ENCODE measurements around the gene DSCAML1.
"Not testable (repeated sequence)": the region's sequence is repeated elsewhere in the genome, so short reads cannot be mapped to it uniquely, and the experiment has no call there.

Gene DSCAML1

DNA sequence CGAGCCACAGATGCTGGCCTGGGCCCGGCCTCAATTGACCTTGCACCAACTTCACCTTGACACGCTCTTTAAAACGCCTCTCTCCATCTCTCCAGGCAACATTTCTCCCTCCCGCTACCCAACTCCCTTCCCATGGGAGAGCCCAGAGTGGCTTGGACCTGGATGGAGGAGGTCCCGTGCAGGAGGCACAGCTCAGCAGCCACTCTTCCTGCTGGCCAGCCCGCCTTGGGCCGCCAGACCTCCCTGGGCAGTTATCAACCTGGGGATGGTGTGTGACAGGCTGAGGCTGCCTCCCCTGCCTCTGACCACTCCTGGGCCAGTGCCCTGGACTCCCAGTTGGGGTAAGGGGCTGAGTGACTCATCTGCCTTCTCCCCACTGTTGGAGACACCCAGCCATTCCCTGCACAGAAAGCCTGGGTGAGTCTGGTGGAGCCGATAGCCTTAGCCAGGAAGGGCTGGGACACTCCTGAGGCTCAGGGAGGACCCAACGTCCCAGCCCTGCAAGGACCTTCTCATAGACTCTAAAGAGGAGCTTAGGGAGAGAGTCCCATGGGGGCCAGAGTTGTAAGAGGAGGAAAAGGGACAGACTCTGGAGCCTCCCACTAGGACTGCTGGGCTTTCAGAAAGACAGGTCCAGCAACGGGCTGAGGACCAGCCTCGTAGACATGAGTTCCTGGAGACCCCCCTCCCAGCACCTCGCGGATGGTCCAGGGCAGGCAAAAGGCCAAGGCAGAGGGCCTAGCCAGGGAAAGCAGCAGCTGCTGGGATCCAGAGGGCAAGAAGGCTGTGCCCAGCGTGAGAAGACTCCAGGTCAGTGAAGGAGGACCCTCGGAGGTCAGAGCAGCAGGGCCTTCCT, 337.7 kb downstream of the DSCAML1 start:
- FAIRE-seq: no peak

DNA sequence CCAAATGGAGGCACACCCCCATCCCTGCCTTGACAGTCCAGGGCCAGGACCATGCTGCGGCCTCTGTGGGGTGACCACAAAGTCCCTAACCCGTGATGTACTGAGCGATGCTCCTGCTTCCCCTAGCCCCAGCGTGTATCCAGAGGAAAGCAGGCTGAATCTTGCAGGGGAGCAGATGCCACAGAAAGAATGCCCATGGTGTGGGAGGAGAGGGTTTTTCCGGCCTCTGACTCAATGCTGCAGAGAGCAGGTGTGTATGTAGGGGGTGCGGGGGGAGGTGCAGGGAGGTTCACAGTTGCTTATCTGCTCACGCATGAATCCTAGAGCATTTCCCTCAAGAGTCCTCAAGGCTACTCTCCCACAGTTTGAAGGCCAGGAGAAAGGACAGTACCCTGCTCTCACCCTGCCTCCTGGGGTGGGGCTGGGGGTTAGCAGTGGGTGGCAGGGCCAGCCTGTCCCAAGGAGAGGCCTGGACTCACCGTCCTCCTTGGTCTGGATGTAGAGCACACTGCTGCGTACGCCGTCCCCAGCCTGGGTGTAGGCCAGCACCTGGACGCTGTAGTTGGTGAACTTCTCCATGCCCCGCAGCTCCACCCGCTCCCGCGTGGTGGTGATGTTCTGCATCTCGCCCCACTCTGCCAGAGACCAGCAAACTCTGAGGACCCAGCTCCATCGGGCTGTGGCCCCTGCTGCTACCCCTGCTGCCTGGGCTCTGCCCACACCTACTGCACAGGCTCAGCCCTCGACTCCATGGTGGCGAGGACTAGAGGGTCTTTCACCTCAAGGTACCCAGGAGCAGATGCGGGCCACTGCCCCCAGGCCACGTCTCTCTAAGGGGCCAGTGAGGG, 338.5 kb downstream of the DSCAML1 start:
- FAIRE-seq: no peak

DNA sequence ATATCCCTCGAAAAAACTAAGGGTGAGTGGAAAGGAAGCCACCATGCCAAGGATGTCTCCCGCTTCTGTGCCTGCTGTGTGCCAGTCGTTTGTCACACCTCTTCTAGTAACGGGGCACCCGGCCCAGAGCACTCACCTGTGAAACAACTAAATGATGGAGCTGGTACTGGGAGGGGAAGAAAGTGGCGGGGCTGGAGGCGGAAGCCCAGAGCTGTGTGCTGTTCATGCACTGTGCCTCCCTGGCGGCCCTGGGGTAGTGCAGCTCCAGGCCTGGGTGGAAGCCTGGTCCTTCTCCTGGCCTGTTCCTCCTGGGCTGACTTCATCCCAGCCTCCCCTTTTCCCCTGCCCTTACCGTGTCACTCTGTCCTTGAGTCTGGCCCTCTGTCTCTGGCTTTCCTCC, 339.2 kb downstream of the DSCAML1 start:
- no peak for FAIRE-seq

DNA sequence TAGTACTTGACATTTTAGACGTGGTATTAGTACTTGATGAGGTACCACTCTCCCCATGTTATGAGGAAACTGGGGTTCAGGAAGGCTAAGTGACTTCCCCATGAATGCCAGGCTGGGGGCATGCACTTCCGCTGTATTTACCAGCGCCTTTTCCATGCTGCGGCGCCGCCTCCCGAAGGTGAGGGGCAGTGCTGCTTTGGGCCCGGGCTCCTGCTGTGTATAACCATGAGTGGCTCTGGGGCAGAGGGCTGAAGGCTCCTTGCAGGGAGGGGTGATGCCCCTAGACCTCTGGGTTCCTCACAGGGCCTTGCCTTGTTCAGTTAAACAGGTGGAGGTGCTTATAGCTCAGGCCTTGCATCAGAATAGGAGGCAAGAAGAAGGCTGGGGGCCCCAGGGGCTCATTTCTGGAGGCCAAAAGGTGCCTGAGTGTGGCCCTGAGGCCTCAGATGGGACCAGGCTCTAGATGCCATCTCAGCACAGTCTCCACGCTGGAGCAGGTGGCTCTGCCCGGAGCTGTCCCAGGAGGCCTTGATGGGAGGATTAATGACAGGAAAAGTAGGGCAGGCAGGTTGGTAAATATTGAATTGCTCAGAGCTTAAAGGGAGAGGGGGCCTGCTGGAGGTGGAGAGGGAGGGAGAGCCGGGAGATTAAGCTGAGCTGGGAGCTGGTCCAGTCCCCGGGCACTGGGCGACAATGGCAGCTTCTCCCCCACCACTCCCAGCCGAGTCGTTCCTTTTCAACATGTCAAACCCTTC, 339.8 kb downstream of the DSCAML1 start:
- no peak for FAIRE-seq

DNA sequence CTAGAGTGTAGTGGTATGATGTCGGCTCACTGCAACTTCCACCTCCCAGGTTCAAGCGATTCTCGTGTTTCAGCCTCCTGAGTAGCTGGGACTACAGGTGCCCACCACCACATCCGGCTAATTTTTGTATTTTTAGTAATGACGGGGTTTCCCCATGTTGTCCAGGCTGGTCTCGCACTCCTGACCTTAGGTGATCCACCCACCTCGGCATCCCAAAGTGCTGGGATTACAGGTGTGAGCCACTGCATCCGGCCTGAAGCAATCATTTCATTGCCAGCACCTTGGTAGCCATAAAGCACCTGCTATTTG, 340.3 kb downstream of the DSCAML1 start:
- not testable (repeated sequence) for FAIRE-seq

DNA sequence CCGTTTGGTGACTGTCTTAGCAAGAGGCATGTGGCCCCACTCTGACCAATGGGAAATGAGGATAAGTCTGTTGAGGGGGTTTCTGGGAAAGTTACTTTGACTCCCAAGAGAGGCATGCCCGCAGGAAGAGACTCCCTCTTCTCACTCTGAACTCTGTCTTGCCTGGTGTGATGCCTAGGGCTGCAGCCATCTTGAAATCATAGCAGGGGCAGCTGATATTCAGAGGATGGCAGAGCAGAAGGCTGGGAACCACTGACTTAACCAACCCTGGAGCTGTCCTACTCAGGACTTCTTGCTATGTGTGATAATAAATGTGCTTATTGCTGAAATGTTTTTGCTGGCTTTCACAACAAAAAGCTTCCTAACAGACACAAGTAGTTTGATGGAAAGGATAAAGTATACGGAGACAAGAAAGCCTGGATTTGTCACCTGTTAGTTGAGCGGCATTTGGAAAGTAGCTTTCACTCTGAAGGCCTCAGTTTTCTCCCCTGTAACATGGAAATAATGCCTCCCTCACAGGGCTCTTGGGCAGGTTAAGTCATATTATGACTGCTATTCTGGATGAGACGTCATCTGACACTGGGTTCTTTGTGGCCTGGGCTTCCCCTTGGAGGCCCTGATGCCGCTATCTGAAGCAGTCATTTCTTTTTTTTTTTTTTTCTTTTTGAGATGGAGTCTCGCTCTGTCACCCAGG, 340.8 kb downstream of the DSCAML1 start:
- no peak for FAIRE-seq

DNA sequence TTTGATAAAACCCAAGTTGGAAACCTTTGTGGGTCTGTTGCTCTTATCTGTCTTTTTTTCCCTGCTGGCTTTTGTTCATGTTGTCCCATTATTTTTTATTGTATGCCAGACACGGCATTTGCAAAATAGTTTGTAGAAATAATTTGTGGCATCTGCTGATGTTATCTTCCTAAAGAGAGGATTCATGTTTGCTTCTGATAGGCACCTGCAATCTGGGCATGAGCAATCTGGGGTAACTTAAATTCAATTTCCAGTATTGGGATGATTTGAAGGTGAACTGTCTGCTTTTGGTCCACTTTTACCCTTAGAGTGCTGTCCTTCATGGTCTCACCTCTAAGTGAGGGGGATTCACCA, 342.5 kb downstream of the DSCAML1 start:
- FAIRE-seq: no peak

DNA sequence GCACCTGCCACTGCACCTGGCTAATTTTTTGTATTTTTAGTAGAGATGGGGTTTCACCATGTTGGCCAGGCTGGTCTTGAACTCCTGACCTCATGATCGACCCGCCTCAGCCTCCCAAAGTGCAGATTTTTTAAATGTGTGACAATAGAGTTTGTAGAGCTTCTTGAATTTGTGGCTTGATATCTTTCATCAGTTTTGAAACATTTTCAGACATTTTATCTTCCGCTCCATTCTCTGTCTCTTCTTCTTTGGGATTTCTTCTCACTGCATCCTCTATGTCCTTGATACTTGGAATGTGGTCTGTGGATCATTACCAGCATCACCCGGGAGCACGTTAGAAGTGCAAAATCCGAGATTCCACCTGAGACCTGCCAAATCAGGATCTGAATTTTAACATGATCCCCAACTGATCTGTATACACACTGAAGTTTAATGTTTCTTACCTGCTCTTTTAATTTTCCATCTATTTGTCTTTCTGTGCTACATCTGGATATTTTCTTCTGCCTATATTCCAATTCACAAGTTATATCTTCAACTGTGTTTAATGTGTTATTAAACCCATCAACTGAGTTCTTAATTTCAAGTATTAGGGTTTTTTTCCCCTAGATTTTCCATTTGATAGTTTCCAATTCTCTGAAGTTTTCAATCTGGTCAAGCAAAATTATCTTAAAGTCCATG, 343.0 kb downstream of the DSCAML1 start:
- FAIRE-seq: no peak

DNA sequence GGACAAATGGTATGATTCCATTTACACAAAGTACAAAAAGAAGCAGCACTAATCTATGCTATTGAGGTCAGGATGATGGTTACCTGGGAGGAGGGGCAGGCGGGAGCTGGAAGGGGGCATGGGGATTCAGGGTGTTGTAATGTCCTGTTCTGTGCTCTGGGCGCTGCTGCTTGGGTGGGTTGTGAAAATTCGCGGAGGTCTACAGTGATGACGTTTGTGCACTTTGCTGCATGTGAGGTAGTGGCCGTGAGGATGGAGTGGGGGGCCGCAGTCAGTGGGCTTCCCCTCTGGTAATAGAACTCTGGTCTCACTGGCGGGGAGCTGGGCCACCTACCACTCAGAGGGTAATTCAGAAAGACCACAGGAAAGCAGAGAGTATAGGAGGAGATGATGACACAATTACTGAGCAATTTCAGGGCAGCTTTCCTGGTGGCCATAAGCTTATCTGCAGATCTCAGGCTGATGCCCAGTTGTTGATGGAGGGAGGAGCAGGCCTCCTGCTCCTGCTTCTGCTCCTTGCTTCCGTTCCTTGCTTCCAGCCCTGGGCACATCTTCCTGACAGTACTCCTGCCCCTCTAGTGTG, 347.8 kb downstream of the DSCAML1 start:
- no peak for FAIRE-seq

DNA sequence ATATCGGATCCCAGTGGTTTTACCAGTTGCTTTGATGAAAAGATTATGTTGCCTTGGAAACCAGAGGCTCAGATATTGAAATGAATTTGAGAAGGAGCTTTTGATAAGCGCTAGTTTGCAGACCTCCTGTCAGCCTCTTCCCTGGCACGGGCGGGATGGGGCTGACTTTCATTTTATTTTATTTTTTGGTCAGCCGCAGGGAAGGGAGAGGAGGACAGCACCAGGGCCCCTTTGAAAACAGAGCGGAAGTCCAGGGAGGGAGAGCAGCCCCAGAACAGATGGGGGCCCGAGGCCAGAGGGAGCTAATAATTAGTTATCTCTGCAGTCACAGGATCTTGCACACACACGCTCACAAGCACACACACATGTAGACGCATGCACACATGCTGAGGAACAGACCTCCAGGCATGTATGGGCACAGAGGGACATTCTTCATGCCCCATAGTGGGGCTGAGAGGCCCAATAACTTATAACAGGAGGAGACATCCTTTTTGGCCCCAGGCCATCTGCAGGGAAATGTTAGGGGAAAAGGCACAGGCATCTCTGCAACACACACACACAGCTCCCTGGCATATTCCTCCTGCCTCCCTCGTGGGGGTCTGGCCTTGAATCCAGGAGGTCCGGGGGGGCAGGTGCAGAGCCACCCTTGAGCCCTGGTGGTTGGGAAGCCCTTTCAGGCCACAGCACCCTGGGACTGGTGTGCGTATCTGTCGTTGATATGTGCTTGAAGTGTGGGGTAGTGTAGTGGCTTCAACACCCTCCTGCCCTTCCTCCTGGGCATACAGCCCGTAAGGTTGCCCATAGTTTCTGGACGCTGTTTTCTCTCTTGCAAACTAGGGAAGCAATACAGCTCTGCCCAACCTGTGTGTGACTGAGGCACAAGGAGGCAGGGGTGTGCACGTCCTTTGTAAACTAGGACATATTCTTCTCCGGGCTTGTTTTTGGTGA, 352.0 kb downstream of the DSCAML1 start:
- no peak for FAIRE-seq

DNA sequence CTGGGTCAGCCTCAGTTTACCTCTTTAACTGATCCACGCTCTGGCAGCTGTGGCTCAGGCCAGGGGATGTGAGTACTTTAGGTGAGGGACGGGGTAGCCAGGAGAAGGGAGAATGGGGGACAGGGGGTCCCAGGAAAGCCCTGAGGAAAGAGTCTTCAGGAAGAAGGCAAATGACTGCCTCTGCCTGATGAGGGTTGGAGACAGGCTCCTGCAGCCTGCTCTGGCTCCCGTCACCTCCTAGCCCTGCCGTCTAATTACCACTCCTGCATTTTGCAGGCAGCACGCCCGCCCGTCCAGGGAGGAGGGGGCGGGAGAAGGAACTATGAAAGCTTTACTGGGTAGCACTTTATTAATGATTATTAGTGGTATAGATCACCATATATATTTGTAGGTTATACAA, 352.8 kb downstream of the DSCAML1 start:
- FAIRE-seq: no peak

DNA sequence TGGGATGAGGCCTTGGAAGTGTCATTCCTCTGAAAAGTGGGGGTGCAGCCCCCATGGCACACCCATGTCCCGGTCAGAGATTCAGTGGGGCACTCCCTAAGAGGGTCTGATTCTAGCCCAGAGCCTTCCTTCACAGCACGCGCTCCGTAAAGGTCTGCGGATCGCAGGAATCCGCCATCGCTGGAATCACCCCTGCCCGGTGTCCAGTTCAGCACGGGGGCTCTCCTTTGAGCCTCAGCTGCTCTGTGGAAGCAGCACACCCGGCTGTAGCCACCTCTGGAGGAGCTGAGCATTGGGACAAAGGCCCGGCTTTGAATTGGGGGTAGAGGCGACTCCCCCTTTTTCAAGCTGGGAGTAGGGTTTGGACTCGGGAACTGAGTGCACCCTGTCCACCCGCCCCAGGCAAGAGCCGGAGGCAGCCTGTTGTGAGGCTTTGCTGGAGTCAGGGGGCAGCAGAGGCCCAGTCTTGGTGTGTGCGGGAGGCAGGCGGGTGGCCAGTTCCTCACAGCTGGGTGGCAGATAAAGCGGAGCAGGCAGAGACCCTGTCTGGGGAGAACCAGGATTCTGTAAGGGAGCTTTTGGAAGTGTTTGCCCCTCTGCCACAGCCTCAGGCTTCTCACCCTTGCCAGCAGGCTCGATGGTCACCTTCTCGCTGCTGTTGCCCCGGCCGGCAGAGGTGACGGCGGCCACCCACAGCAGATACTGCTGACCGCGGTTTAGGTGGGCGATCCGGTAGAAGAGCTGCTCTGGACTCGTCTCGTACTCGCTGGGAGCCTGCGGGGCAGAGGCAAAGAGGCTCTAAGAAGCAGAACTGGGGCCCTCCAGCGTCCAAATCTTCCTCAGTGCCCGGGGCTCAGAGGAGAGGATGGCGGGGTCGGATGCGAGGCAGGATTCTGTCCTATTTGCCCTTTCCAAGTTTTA, 353.5 kb downstream of the DSCAML1 start:
- no peak for FAIRE-seq

DNA sequence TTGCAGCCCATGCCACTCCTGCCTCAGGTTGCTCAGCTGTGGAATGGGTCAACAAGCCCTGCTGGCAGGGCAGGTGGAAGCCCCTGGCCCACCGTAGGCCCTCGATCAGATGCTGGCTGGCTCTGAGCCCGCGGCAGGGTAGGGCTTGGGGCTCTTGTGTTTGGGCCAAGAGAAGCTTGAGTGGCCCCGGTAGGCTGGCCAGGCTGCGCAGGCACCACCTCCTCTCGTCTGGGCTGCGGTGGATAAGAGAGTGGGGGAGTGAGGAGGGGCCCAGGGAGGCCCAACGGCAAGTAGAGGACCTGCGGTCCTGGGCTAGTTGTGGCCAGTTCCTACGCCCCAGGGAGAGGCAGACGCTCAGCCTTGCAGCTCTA, 354.2 kb downstream of the DSCAML1 start:
- no peak for FAIRE-seq

DNA sequence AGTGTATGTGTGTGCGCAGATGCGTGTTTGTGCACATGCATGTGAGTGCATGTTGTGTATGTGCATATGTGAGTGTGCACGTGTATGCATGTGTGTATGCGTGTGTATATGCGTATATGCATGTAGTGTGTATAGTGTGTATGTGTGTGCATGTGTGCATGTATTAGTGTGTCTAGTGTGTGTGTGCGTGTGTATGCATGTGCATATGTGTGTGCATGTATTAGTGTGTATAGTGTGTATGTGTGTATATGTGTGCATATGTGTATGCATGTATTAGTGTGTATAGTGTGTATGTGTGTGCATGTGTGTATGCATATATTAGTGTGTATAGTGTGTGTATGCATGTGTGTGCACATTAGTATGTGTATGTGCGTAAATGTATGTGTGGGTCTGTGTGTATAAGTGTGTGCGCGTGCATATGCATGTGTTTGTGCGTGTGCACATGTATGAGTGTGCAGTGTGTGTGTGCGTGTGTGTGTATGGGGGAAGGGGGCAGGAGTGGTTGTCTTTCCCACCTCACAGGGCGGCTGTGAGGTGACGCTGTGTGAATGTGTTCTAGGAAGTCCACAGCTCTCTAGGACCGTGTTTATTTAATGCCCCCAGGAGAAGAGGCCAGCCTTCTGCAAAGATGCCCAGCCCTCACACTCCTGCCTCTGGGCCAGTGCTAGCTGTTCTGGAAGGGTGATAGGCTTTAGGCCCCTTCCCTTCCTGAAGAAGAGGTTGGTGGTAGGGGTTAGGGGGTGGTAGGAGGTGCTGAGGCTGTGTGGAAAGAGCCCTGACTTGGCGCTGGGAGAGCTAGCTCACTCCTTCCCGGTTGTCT, 354.8 kb downstream of the DSCAML1 start:
- no peak for FAIRE-seq

DNA sequence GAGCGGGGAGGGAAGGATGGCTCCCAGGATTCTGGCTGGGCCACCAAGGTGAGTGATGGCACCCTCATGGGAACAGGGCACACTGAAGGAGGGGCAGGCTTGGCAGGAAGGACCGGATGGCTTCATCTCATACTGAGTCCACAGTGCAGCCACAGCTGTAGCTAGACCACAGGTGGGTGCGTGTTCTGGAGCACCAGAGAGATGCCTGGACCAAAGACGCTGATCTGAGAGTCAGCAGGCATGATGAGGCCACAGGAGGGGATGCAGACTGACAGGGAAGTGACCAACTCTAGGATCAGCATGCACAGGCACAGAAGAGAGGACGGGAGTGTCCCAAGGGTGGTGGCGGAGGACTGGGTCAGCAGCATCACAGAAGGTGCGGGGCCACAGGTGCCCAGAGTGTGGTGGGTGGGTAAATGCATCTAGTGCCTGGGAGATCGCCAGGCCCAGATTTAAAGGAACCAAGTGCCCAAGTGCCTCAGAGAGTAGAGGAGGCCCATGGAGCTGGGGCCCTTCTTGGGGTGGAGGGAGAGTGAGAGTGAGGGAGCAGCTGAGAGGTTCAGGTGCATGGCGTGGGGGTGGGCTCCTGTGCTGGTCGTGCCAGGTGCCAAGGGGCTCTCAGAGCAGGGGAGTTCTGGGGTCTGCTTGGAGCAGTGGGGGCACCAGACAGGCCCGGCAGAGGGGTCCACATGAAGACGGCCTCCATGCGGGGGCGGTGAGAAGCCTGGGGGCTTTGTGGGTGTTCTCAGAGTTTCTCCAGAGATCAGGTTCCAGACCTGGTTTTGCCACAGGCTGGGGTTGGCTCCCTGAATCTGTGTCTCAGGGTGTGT, 355.7 kb downstream of the DSCAML1 start:
- FAIRE-seq: no peak

DNA sequence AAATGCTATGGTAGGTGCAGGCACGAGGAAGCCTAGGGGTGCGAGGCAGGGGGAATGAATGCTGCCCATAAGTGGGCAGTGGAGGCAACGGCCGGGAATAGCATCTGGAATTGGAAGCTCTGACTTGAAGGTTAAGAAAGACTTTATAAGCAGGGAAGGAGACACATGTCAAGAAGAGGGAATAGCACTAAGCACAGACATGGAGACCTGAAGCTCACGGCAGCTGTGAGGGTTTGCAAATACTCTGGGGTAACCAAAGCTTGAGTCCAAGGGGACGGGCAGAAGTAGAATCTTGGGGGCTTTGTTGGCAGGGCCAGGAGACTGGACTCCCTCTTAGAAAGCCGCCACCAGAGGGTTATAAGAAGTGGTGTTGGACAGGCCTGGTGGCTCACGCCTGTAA, 356.8 kb downstream of the DSCAML1 start:
- no peak for FAIRE-seq

DNA sequence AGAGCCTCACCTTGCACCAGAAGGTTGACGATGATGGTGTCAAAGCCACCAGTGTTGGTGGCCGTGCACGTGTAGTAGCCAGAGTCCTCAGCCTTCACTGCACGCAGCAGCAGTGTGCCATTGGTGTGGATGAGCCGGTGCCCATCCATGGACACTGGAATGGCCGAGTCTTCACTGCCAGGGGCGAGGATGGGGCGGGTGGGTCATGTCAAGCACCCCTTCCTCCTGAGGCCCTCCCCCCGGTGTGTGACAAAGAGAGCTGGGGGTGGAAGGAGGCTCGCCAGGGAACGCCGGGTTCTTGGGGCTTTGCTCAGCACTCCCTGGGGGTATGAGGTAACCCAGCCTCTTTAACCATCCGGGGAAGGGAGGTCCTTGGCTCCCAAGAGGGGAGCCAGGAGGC, 357.8 kb downstream of the DSCAML1 start:
- no peak for FAIRE-seq

All from colon (tissue), 2 donors.